Ishikawa (cell line): ENCODE measurements around the gene WDR74.

Source experiments
- CEBPB ChIP-seq: IDR thresholded peaks from 2 replicates; pipeline ENCODE4 v1.6.1; 2012
- CREB1 ChIP-seq: IDR thresholded peaks from 2 replicates; pipeline ENCODE4 v1.6.1; 2012; ENCODE audit warnings: low read depth
- EGR1 ChIP-seq: IDR thresholded peaks from 2 replicates; pipeline ENCODE4 v1.6.1; 2012
- EP300 ChIP-seq: IDR thresholded peaks from 2 replicates; pipeline ENCODE4 v1.6.1; 2012; ENCODE audit warnings: borderline replicate concordance
- MAX ChIP-seq: IDR thresholded peaks from 2 replicates; pipeline ENCODE4 v1.6.1; 2012
- RAD21 ChIP-seq: IDR thresholded peaks from 2 replicates; pipeline ENCODE4 v1.6.1; 2012; ENCODE audit warnings: low read depth
- REST ChIP-seq: IDR thresholded peaks from 2 replicates; pipeline ENCODE4 v1.6.1; 2012; ENCODE audit warnings: low read depth, mild to moderate bottlenecking
- TAF1 ChIP-seq: IDR thresholded peaks from 2 replicates; pipeline ENCODE4 v1.6.1; 2012; ENCODE audit warnings: low read depth, mild to moderate bottlenecking
- TEAD4 ChIP-seq: IDR thresholded peaks from 2 replicates; pipeline ENCODE4 v1.6.1; 2012
- USF1 ChIP-seq: IDR thresholded peaks from 2 replicates; pipeline ENCODE4 v1.6.1; 2012
- YY1 ChIP-seq: IDR thresholded peaks from 2 replicates; pipeline ENCODE4 v1.6.1; 2012; ENCODE audit warnings: low read depth

- TF ChIP-seq MAX: peak; percentile 99
- TF ChIP-seq REST: no peak; the same call in 1 of the 2 replicates
- TF ChIP-seq USF1: peak; percentile 55; the same call in 1 of the 2 replicates
- TF ChIP-seq EGR1: peak; percentile 39; the same call in 1 of the 2 replicates
- TF ChIP-seq RAD21: peak; percentile 13; the same call in 1 of the 2 replicates
- no peak for TF ChIP-seq EP300
- no peak; the same call in 1 of the 2 replicates for TF ChIP-seq CEBPB
- TF ChIP-seq TAF1: peak; percentile 99
- TF ChIP-seq CREB1: peak; percentile 97
- TF ChIP-seq YY1: peak; percentile 99
- 0 out of 2 replicates have a peak, but pooled peaks have one; percentile 9 for TF ChIP-seq TEAD4
These were observed at the start of gene WDR74 for GRCh38 chr11:62839050-62839945.
